Measurements from ENCODE around the gene RUNX1.

Gene RUNX1

DNA sequence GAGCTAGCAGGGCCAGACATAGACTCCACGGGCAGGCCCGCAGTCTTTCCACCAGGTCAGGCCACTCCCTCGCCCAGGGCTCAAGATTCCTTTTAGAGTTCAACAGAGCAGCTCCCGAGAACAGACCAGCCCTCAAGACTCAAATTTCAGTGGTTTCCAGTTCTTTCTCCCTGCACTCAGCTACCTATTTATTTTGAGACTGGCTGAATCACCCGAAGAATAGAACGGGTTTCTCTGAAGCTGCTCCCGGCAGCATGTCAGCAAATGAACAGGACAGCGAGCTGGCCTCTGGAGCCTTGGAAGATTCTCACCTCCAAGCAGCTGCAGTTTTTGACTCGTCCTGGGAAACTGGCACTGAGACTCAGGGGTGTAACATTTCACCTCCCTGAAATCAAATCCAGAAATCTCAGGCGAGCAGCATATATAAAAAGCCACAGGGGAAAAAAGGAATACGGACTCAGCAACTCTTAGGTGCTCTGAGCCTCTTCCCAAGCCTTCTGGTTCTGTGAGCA is 202.4 kb downstream of the RUNX1 start:
- Histone ChIP-seq H3K27me3 (no peaks in the 10 kb centered on the region), H3K4me1 (no peaks in the 10 kb centered on the region), H3K9me3 (no peaks in the 10 kb centered on the region), H3K4me3 (ENCODE audit: low read depth, low read length) (no peak overlapping the region), H3K36me3 (no peaks in the 10 kb centered on the region)
- no peak for TF ChIP-seq CTCF (IDR thresholded peaks at IDR 0.05; ENCODE audit: low read depth, low read length)
- no peak for DNase-seq

GRCh38 chr21:34845521-34846451 is 203.3 kb downstream of the RUNX1 start:
- Histone ChIP-seq H3K27me3 (no peaks in the 10 kb centered on the region), H3K36me3 (no peaks in the 10 kb centered on the region), H3K4me1 (no peaks in the 10 kb centered on the region), H3K4me3 (ENCODE audit: low read depth, low read length) (no peak overlapping the region), H3K9me3 (no peaks in the 10 kb centered on the region)
- no peak for TF ChIP-seq CTCF (IDR thresholded peaks at IDR 0.05; ENCODE audit: low read depth, low read length)
- no peak for DNase-seq

GRCh38 chr21:34844924-34845238 is 204.2 kb downstream of the RUNX1 start:
- no peak overlapping the region for H3K4me3 ChIP-seq (ENCODE audit: low read depth, low read length)
- no peaks in the 10 kb centered on the region for H3K36me3 ChIP-seq
- H3K4me1 ChIP-seq: no peaks in the 10 kb centered on the region
- H3K27me3 ChIP-seq: no peaks in the 10 kb centered on the region
- no peak for DNase-seq
- no peaks in the 10 kb centered on the region for H3K9me3 ChIP-seq
- no peak for TF ChIP-seq CTCF (IDR thresholded peaks at IDR 0.05; ENCODE audit: low read depth, low read length)

DNA sequence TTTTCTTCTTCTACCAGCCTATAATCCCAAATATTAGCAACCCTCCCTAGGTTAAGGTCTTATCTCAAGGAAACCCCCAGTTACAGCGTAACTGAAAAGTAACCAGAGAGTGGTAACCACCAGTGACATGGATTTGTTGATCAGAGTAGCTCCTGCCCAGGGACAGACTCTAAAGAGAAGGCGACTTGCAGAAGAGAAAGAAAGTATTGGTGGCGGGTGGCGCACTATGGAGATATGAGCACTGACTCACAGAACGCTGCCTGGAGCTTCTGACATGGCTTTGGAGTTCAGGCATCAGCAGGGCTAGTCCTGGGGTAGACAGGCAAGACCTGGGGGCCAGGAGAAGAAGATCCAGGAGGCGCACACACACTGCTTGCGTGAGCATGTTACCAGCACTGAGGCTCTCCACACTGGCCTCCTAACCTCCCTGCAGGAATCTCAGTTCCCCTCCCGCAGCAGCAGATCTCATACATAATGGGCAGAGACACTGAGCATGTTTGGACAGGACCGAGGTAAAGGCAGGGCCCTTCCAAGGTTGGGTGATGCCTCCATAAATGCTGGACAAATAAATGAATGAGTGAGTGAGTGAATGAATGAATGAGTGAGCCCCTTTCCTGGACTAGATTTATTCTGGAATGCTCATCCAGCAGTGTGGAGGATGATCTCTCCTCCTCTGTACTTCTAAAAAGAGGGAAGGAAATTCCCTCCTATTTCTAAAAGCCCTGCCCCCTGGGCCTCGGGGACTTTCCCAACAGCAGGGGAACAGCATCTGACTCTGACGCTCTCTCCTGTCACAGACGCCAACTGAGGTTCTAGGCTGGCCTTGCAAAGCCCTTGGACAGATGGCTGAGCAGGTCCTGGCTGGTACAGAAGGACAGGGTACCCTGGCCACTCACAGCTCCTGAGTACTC is 204.8 kb downstream of the RUNX1 start:
- DNase-seq: no peak

GRCh38 chr21:34843562-34843961 is 205.5 kb downstream of the RUNX1 start:
- no peaks in the 10 kb centered on the region for H3K4me1 ChIP-seq
- H3K36me3 ChIP-seq: no peaks in the 10 kb centered on the region

More for the DNA sequence above, 204.8 kb downstream of the RUNX1 start:
- Histone ChIP-seq H3K4me1 (no peaks in the 10 kb centered on the region), H3K27me3 (no peaks in the 10 kb centered on the region), H3K4me3 (ENCODE audit: low read depth, low read length) (no peak overlapping the region), H3K9me3 (no peaks in the 10 kb centered on the region), H3K36me3 (no peaks in the 10 kb centered on the region)
- TF ChIP-seq CTCF (IDR thresholded peaks at IDR 0.05; ENCODE audit: low read depth, low read length): no peak

More at GRCh38 chr21:34843562-34843961, 205.5 kb downstream of the RUNX1 start:
- Histone ChIP-seq H3K4me3 (ENCODE audit: low read depth, low read length) (no peak overlapping the region), H3K9me3 (no peaks in the 10 kb centered on the region), H3K27me3 (no peaks in the 10 kb centered on the region)
- TF ChIP-seq CTCF (IDR thresholded peaks at IDR 0.05; ENCODE audit: low read depth, low read length): no peak
- no peak for DNase-seq
